H1 (cell line): ENCODE data around the gene FAM177B. TPM values are rescaled to one million over a fixed set of nuclear protein-coding genes. Genes with fewer than 3 reads are reported as not detected.

Experiments
- RAD21 ChIP-seq, 2 experiments: IDR thresholded peaks in 1 of 2; conservative IDR thresholded peaks in 1 of 2; 2 replicates each; pipeline ENCODE4 v1.6.1; 2011; ENCODE audit warnings: low read depth in 2 of 2, low read length in 2 of 2, improper control_type of control experiment in 1 of 2, inconsistent platforms in 1 of 2, mild to moderate bottlenecking in 1 of 2, moderate library complexity in 1 of 2
- RNF2 ChIP-seq: fragments of 200-900, 300-1000 bp; sonication (generic); IDR thresholded peaks from 2 replicates; pipeline ENCODE4 v1.7.1; 2016; ENCODE audit warnings: borderline replicate concordance, low read depth, mild to moderate bottlenecking, antibody characterized with exemption, low read length; ENCODE audit not compliant: poor library complexity, severe bottlenecking; ENCODE audit errors: missing control alignments
- polyA plus RNA-seq, 7 experiments: library from polyadenylated mRNA; depleted of rRNA in 3 of 7; stranded (reverse) in 5 of 7; unstranded in 2 of 7; fragments of >200 nt in 5 of 7; fragments of 200-250 nt in 2 of 7; gene quantifications; 1 replicate in 5 of 7; 2 replicates in 1 of 7; 4 replicates in 1 of 7; pipeline versions ENCODE4 v1.2.1 to v1.2.3, GENCODE V29; 2011 to 2013; ENCODE audit warnings: missing spikeins in 2 of 7, mixed read lengths in 2 of 7
- total RNA-seq: library from RNA; stranded (reverse); fragmentation: NEBNext Ultra II Directional; extraction: Animal tissue kit (Norgen Biotek cat#: 25700); gene quantifications from 2 replicates; pipeline ENCODE4 v1.2.1, GENCODE V29; 2021

The FAM177B gene
- total and polyA plus RNA-seq, 2 of the 8 experiments (the other 6 are each of a cell fraction or from before 2014, with no cell fraction given), result 0.06 TPM; not detected in 1

DNA sequence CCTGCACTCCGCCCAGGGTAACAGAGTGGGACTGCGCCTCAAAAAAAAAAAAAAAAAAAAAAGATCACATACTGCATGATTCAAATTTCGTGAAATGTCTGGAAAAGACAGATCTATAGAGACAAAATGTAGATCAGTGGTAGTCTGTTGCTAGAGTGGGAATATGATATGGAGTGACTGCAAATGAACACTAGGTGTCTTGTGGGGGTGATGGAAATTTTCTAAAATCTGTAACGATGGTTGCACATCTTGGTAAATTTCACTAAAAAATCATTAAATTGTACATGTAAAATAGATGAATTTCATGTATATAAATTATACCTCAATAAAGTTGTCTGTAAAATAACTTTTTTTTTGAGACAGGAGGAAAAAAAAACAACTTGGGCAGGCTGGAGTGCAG, 30.2 kb upstream of the FAM177B start (continued):
- TF ChIP-seq RNF2, result no peak
- no peak for TF ChIP-seq RAD21 (IDR thresholded peaks at IDR 0.05 in 1 of 2, conservative IDR thresholded peaks at IDR 0.05 in 1 of 2; ENCODE audit: low read depth in 2 of 2, low read length in 2 of 2)
